Glomerular visceral epithelial cell (primary cell): Measurements from ENCODE around the gene RNASEH1.
A peak's percentile ranks its signal among the peaks of the same experiment; 100 is the strongest.
"Not testable (repeated sequence)": the region's sequence is repeated elsewhere in the genome, so short reads cannot be mapped to it uniquely, and the experiment has no call there.

Experiments used
- DNase-seq: peaks from one replicate; pipeline ENCODE4 v3.0.0-alpha.2; 2016; ENCODE audit errors: extremely low spot score

Gene RNASEH1

DNA sequence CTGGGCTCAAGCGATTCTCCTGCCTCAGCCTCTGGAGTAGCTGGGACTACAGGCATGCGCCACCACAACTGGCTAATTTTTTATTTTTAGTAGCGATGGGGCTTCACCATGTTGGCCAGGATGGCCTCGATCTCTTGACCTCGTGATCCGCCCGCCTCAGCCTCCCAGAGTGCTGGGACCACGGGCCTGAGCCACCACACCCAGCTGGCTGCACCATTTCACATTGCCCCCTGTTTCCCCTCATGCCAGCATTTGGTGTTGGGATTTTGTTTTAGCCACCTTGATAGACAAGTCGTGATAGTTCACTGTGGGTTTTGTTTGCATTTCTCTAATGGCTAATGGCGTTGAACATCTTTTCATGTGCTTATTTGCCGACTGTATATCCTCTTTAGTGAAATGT, 31.0 kb upstream of the RNASEH1 start:
- no peak for DNase-seq

DNA sequence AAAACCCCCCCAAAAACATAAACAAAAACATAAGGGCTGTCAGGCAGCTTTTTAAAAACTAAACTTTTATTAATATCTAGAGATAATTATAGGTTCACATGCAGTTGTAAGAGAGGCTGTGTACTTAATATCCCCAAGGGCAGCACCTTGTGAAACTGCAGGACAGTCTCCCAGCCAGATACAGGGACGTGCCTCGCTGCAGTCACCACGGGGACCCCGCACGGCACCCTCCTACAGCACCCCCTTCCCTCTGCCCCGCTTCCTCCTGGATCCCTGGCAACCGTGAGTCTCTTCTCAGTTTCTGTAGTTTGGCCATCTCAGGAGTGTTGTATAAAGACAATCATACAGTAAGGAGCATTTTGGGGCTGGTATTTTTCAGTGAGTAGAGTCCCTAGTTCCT, 30.0 kb upstream of the RNASEH1 start:
- no peak for DNase-seq

DNA sequence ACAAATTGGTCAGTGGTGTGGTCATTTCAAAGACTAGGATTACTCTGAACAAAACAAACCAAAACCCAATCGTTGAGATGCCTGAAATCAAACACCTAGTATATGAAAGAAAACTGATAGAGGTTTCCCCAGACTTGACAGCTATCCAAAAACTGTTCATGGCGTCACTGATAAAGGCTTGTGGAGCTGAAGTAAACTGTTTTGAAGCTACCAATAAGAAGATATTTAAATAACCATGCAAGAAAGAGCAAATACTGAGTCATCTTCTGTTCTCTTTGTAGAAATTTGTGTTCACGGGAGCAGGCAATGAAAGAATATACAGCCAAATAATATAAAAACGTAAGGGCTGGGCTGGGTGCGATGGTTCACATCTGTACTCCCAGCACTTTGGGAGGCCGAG, 29.3 kb upstream of the RNASEH1 start:
- no peak for DNase-seq

DNA sequence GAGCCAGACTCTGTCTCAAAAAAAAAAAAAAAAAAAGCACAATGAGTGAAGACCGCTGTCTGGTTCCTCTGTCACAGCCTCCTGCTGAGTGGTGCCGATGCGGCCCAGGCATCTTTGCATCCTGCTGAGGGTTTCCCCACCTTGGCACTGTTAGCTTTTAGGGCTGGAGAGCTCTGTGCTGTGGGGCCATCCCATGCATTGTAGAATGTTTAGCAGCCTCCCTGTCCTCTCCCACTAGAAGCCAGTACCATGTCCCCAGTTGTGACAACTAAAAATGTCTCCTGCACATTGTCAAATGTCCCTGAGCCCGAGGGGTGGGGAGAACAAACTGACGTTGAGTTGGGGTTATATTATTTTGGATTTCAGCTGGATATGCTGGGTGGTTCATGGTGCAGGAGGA, 28.9 kb upstream of the RNASEH1 start:
- DNase-seq = no peak

DNA sequence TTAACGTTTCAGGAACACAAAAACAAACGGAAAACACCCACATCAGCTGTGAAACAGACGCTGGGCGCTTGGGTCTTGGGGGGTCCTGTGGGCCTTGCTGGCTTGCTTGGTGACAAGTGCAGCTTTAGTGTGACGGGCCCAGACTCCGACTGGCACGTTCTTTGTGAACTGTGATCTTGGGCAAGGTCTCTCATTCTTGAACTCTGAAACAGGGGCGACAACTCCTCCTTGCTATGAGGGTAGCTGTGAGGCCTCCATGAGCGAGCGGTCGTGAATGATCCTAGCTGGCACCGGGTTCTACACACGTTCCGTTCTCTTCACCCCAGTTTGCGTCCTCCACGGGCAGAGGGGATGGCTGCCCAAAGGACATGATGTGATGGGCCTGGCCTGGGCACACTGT, 28.1 kb upstream of the RNASEH1 start:
- DNase-seq = no peak

DNA sequence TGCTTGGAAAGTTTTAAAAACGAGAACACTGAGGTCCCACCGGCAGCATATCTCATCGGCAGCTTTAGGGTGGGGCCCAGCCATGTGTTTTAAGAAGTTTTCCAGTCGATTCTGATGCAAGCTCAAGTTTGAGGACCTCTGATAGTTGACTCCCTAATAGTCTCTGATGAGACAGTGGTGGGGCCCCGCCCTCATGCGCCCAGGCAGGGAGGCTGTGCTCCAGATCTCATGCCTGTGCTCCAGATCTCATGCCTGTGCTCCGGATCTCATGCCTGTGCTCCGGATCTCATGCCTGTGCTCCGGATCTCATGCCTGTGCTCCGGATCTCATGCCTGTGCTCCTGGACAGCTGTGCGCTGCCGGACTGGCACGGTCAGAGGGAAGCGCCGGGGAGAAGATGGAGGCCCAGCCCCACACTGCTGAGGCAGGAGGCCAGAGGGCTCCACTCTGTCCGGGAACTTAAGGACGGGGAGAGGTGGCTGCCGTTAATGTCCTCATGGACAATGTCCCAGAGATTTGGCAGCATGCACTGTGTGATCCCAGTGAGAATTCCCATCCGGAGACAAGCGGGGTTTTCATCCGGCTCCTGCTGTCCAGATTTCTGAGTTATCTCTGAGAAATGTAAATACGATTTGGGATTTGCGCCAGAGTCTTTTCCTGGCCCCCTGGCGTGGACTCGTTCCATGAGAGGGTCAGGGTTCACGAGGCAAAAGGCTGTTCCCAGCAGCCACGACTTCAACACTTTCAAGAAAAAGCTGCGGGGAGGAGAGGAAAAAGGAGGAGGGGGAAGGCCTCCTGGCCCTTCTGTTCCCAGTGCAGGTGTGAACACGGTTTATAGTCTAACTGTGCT, 27.4 kb upstream of the RNASEH1 start:
- DNase-seq = no peak

DNA sequence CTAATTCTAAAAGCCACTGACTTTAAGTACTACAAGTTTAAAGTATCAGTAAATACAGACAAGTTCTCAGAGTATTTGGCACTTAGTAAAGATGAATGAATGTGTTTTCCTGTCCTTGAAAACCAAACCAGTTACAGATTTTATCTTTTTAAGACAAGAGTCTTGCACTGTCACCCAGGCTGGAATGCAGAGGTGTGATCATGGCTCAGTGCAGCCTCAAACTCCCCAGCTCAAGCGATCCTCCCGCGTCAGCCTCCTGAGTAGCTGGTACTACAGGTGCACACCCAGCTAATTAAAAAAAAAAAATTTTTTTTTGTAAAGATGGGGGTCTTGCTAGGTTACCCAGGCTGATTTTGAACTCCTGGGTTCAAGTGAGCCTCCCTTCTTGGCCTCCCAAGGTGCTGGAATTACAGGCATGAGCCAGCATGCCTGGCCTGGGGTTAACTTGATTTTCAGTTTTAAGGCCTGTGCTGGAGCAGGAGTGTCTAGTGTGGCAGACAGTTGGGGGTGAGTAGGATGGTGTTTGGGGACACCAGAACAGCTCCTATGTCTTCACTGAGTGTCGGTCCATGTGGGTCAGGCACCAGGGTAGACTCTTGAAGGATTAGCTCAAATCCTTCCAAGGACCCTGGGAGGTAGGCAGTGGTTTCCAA, 26.6 kb upstream of the RNASEH1 start:
- DNase-seq = no peak

DNA sequence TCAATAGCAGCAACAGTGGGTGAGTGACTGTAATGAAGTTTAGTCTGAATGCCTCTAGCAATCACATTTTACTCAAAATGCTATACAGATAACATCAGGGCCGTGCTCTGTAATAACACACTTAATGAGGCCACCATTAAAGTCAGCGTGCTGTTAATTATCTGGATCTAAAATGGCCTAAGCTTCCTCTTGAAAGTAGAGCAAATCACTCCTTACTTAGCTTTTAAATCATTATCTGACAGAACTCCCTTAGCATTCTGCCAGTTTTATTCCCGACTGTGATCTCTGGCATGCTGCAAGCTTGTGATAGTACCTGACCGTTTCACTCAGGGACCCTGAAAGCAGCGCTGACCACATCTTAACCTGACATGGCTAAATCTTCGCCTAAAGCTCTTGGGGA, 25.9 kb upstream of the RNASEH1 start:
- no peak for DNase-seq

DNA sequence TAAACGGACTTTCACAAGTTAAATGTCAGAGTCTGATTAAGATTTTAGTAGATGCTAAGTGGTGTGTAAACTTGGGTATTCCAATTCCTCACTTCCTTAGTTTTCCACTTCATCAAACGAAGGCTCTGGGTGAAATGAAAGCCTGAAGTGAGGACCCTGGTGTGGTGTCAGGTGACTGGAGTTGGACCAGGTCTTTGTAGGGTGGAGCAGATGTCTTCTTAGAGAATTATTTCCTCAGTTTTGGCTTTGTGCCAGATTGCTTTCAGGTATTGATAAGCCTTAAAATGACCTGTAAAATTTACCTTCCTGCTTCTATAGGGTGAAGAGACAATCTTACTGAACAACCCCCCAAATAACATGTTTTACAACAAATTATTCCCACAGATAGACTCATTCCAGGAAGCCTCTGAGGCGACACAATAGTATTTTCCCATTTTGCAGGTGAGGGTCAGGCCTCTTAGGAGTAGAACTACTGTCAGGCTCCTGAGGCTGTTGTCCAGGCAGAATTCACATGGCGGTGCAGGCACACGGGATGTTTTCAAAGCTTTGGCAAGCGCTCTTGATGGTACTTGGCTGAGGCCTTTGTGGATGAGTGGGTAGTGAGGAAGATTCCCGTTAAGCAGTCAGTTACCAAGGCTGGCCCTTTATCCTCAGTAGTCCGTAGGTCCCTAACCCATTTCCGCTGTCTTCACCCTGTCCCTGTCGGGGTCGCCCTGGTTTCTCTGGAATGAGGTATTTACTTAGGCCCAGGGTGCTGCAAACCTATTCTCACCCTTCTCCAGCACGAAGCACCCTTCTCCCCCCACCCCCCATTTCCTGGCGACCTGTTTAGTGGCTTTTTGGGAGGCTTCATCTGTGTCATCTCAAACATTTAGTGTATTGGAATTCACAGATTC, 23.5 kb upstream of the RNASEH1 start:
- DNase-seq = no peak

DNA sequence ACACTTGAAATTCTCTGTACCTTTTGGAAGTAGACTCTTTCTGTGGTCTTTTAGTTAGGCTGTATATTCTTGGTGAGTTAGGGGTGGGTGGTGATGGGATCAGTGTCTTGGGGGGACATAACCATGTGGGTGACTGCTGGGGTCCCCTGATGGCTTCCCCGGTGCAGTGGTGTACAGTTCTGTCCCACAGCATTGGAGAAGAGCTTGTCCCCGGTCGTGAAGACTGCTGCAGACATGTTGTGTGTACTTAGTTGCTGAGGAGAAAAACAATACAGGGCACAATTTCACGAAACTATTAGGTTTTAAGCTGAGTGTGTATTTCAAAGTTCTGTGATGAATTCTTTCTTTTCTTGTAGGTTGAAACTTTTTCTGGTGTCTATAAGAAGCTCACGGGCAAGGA, 22.3 kb upstream of the RNASEH1 start:
- no peak for DNase-seq

DNA sequence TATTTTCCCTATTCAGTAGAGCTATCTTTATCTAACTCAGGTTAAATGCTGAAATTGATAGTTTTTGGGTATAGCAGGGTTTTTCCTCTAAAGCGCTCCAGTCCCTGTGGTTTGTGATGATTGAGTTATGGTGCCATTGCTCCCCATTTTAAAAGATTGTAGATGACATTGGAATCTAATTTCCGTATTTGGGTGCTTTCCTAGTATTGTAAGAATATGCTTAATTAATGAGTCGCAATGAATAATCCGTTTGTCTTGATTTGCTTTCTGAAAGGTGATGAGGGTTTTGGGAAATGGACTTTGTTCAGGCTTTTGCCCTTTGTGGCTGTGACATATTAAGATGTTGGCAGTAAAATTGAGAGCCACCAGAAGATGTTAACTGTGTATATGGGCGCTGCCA, 20.9 kb upstream of the RNASEH1 start:
- no peak for DNase-seq

DNA sequence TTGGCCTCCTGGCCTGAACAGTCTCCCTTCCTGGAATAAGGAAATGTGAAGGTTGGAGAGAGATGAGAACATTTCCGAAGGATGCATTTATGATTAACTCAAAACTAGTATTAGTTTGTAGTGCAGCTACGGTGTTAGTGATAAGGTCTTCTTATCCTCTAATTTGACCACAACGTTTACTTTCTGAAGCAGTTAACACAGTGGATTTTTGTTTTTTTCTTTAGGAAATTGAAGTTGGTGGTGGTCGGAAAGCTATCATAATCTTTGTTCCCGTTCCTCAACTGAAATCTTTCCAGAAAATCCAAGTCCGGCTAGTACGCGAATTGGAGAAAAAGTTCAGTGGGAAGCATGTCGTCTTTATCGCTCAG, 18.1 kb upstream of the RNASEH1 start:
- not testable (repeated sequence) for DNase-seq

DNA sequence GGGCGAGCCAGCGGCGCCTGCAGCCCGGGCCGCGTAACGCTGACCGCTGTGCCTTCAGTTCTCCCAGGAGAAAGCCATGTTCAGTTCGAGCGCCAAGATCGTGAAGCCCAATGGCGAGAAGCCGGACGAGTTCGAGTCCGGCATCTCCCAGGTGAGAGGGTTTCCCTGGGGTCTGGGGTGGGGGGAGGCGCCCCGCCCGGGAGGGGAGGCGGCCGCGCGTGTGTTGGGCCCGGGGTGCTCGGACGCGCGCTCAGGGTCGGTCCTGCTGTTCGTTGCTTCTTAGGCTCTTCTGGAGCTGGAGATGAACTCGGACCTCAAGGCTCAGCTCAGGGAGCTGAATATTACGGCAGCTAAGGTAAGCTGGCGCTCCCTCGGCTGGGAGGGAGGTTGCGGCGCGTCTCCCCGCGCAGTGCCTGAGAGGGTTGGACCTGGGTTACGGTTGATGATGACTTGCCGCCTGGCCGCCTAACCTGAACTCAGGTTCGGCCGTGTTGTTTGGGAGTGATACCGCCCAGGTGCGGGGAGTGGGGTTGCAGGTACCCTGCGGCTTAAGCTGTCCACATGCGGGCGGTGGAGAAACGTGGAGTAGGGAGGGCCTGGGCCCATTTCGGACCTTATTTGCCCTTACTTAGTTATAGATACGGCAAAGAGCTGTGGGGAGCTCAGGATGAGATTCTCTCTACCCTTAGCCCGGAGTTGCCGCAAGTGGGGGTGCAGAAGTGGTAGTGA, 17.6 kb upstream of the RNASEH1 start:
- peak; percentile 9 for DNase-seq

DNA sequence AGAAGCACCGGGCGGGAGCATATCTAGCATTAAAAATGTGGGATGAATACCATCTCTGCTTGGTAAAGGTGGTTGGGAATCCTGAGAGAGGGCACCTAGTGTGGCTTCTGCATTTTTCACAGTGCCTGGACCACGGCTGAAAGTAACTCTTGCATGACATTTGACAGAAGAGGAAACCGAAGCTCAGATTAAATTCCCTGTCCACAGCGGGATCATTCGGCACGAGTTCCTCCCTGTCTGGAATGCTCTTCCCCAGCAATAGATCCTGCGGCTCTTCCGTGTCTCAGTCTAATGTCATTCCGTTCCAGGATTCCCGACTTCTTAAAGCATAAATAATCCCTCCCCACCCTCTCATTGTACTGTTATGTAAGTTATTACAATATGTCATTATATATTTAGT, 16.0 kb upstream of the RNASEH1 start:
- no peak for DNase-seq

DNA sequence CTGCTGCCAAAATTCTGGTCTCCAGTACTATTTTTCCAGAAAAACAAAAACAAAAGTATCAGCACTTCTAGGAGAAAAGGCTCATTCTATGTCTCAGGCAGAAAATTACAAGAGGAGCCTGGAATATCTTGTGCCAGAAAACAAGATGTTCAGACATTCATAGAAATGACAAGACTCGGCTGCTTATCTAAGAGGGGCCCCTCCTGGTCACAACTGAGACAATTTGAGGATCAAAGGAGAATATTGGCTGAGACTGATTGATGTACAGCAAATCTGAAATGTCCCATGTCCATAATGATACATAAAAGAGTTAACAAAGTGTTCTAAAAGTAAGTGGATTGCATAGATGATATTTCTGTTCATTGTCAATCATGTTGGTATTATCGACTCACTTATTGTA, 14.5 kb upstream of the RNASEH1 start:
- DNase-seq = no peak

DNA sequence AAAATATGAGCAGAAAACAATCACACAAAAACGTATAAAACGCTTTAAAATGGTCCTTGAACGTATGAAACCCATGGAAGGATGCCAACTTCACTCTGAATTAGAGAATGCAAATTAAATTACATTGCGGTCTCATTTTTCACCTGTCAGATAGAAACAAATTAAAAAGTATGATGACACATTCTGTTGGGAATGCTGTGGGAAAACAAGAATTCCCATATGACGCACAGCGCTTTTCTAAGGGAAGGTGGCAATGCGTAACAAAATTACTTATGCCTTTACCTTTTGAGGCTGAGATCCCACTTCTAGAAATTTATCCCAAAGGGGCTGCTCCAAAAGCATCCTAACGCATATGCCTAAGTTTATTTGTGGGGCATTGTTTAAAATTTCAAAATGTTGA, 13.2 kb upstream of the RNASEH1 start:
- peak; percentile 37 for DNase-seq

DNA sequence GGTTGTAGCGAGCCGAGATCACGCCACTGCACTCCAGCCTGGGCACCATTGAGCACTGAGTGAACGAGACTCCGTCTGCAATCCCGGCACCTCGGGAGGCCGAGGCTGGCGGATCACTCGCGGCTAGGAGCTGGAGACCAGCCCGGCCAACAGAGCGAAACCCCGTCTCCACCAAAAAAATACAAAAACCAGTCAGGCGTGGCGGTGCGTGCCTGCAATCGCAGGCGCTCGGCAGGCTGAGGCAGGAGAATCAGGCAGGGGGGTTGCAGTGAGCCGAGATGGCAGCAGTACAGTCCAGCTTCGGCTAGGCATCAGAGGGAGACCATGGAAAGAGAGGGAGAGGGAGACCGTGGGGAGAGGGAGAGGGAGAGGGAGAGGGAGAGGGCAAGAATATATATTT, 11.5 kb upstream of the RNASEH1 start:
- not testable (repeated sequence) for DNase-seq

DNA sequence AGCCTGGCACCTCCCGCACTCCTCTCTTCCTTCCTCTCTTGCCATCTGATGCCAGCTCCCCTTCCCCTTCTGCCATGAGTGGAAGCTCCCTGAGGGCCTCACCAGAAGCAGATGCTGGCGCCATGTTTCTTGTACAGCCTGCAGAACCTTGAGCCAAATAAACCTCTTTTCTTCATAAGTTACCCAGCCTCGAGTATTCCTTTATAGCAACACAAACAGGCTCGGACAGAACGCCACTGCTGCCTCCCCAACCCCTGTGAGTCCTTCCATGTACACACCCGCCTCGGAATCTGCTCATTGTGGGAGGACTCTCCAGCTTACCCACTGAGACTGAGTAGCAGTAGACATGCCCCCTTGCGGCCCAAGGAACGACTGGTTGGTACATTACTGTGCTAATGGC, 8.7 kb upstream of the RNASEH1 start:
- DNase-seq = no peak

DNA sequence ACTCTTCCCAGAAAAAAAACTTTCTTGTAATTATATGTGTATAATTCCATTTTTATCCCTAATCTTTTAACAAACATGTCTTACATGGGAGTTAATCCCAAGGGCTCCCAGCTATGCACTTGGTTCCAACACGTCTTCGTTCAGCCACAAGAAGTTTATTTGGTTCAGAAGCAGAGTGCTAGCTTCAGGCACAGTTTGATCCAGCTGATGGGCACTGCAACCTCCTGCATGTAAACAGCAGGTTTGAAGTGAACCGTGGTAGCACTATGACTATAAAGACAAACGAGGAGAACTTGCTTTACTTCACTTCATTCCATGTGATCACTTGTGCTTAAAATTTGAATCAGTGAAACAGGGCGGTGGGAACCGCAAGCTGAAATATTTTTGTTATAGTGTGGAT, 7.0 kb upstream of the RNASEH1 start:
- no peak for DNase-seq

DNA sequence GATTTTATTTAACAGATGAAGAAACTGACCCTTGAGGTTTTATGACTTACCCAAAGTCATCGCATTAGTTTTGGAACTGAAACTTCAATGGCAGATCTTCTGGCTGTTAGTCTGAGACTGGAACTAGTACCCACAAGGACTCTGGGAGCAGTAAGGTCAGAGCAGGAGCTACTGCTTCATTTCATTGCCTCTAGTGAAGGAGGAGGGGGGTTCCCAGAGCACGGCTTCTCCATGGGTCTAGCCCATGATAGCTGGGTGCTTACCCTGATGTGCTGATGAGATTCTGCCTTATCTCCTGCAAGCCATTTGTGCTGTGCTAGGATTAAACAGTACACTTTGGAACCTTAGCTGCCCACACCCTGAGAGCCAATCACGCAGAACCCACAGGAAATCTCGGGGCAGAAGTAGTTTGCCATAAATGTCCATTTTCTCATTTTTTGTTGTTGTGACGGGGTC, 5.4 kb upstream of the RNASEH1 start:
- no peak for DNase-seq

DNA sequence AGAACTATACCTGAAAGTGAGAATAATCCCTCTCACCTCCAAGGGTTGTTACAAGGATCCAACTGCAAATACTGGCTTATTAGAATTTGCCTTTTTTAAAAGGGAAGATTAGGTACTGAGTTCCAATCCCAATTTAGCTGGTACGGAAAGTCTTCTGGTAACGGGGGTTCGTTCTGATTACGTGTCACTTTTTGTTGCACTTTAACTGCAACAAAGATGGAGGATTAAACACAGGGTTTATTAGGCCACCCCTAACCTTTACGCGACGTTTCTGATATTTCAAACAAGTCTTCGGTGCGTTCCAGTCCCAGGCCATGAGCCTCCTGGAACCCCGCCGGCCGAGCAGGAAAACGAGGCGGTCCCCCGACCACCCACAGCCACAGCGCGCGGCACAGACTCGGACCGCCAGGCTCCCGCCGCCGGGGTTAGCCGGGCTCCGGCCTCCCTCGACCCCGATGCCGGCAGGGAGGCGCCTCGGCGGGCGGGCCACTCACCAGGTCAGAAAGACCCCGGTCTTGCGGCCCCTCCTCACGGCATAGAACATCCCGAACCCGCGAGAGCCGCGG, 411 bp downstream of the RNASEH1 start:
- no peak for DNase-seq

DNA sequence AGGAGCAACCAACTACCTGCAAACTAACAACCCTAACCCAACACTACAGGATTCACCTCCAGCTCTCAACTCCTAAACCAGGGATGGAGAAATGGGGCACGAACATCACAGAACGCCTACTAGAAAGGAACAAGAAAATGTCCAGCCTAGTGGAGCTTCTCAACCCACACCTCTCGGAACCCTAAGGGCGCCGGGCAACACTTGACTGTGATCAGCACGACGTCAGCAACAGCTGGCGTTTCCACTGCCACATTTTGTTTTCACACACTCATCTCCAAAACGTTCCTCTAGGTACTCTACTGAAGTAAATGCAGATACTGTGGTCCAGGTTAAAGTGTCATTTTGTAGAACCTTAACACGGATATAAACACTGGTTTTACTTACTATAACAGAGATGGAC, 4.2 kb downstream of the RNASEH1 start:
- no peak for DNase-seq
